ENCODE data around the gene C5orf34. TPM values are rescaled to one million over a fixed set of nuclear protein-coding genes. Genes with fewer than 3 reads are reported as not detected.
A peak's percentile ranks its signal among the peaks of the same experiment; 100 is the strongest.

C5orf34 gene
- total and polyA plus RNA-seq, 8 donors: 0.22 to 0.56 (median 0.37) TPM

DNA sequence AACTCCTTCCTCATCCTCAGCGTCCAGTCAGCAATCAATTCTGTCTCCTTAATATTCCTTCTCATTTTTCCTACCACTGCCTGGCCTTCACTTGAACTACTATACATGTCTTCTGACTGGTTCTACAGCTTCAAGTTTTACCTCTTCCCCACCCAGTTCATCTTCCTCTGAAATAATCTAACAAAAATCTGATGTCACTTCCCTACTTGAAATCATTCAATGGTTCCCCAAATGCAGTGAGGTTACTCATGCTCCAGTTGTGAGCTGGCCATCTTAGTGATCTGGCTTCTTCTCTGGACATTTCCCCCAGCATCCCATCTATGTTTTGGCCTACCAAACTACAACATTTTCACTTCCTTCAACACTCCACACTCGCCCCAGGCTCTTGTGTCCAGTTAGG lies 16.4 kb downstream of the C5orf34 start:
- ATAC-seq (no peak), FAIRE-seq (no peak)
- H3K27me3 ChIP-seq: no peaks in the 10 kb centered on the region

DNA sequence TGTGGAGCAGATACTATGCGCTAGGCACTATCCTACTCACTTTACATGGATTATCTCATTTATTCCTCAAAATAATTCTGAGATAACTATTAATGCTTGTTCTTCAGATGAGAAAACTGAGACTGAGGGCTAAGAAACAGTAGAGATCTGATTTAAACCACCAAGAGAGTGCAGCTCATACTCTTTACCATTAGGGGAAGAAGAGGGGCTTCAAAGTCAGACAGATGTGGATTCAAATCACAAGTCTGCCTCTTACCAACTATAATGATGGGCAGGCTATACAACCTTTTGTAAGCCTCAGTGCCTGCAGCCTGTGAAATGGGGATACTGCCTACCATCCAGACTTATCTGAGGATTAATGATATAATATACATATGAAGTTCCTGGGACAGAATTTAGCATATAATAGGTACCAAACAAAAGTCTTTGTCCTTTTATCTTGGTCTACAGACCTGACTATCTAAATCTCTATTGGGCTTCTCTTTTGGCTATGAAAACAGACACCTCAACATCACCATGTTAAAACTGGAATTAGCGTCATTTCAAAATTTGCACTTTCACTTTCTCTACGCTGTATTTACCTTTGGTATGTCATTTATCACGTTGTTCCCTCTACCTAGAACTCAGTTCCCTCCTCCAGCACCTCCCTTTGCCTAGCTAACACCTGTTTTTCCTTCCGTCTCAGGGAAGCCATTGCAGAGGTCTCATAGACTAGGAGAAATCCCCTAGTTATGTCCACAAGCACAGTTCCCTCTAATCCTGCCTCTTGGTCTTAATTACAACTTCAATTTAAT lies 17.4 kb downstream of the C5orf34 start:
- FAIRE-seq (no peak), ATAC-seq (peak; percentile 77 to 96 (median 86)), DNase-seq (no peak)

More for the DNA sequence above, 16.4 kb downstream of the C5orf34 start:
- TF ChIP-seq, protein P1, sequence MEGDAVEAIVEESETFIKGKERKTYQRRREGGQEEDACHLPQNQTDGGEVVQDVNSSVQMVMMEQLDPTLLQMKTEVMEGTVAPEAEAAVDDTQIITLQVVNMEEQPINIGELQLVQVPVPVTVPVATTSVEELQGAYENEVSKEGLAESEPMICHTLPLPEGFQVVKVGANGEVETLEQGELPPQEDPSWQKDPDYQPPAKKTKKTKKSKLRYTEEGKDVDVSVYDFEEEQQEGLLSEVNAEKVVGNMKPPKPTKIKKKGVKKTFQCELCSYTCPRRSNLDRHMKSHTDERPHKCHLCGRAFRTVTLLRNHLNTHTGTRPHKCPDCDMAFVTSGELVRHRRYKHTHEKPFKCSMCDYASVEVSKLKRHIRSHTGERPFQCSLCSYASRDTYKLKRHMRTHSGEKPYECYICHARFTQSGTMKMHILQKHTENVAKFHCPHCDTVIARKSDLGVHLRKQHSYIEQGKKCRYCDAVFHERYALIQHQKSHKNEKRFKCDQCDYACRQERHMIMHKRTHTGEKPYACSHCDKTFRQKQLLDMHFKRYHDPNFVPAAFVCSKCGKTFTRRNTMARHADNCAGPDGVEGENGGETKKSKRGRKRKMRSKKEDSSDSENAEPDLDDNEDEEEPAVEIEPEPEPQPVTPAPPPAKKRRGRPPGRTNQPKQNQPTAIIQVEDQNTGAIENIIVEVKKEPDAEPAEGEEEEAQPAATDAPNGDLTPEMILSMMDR (IDR thresholded peaks at IDR 0.05): no peak
- no peak overlapping the region for H3K4me3 ChIP-seq
- H3K36me3 ChIP-seq: no peaks in the 10 kb centered on the region
- no peak overlapping the region for H3K27ac ChIP-seq
- no peak for DNase-seq
- WGBS, 2 donors: 69 to 87% methylated on average over 2 of the region's 2 CpGs
- H3K4me1 ChIP-seq: no peaks in the 10 kb centered on the region
- no peaks in the 10 kb centered on the region for H3K9me3 ChIP-seq
- intact Hi-C loops (cut with DNase I): no loop called here

DNA sequence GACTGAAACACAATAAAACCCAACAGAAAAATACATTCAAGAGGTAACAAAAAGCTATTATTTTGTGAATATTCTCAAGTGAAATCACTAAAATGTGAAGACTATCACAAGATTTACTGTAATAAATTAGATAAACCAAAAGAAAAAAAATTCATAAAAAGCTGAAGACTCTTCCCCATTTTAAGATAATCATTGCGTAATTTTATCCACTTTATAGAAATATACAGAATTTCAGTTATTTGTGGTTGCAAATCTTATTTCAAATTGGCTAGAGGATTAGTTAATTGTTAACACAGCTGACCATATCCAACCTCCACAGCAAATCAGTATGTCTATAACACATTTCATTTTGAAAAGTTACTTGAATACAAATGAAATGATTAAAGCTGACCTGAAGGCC lies 23.6 kb downstream of the C5orf34 start:
- Histone ChIP-seq H3K27ac (no peak overlapping the region), H3K36me3 (no peaks in the 10 kb centered on the region), H3K27me3 (no peaks in the 10 kb centered on the region), H3K9me3 (no peaks in the 10 kb centered on the region), H3K4me1 (no peaks in the 10 kb centered on the region), H3K4me3 (no peak overlapping the region)
- intact Hi-C loops (cut with DNase I): no loop called here
- ATAC-seq (no peak), FAIRE-seq (no peak), DNase-seq (no peak)
- 97 to 100% methylated on average over 1 of the region's 1 CpG for WGBS, 2 donors
- TF ChIP-seq, protein P1 (IDR thresholded peaks at IDR 0.05): no peak

More for the DNA sequence above, 17.4 kb downstream of the C5orf34 start:
- 45 to 51% methylated on average over 5 of the region's 5 CpGs for WGBS, 2 donors
- intact Hi-C loops (cut with DNase I): no loop called here
- H3K4me1 ChIP-seq: no peaks in the 10 kb centered on the region
- peak overlapping the region in 2 of 4 donors; percentile 18 for H3K4me3 ChIP-seq
- H3K27me3 ChIP-seq: no peaks in the 10 kb centered on the region
- no peaks in the 10 kb centered on the region for H3K9me3 ChIP-seq
- H3K36me3 ChIP-seq: no peaks in the 10 kb centered on the region
- H3K27ac ChIP-seq: no peak overlapping the region
- TF ChIP-seq, protein P1 (IDR thresholded peaks at IDR 0.05): no peak

DNA sequence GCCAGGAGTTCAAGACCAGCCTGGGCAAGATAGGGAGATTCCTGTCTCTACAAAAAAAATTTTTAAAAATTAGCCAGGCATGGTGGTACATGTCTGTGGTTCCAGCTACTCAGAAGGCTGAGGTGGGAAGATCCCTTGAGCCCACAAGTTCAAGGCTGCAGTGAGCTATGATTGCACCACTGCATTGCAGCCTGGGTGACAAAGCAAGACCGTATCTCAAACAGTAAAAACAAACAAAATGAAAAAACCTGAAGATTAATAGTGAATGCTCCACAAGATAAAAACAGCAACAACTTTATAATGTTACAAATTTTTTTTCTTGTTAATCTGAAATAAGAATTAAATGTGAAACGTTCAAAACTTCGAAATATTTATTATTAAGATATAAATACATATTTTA lies 28.6 kb downstream of the C5orf34 start:
- H3K4me3 ChIP-seq: no peak overlapping the region
- DNase-seq (no peak), FAIRE-seq (no peak), ATAC-seq (no peak)
- no peaks in the 10 kb centered on the region for H3K27me3 ChIP-seq
- TF ChIP-seq, protein P1 (IDR thresholded peaks at IDR 0.05): no peak
- no peaks in the 10 kb centered on the region for H3K36me3 ChIP-seq
- no peak overlapping the region for H3K27ac ChIP-seq
- H3K9me3 ChIP-seq: no peaks in the 10 kb centered on the region
- intact Hi-C loops (cut with DNase I): no loop called here
- WGBS, 2 donors: 64 to 72% methylated on average over 3 of the region's 3 CpGs
- H3K4me1 ChIP-seq: peaks cover 0 to 11% (median 0%) of the 10 kb centered on the region in 3 donors

DNA sequence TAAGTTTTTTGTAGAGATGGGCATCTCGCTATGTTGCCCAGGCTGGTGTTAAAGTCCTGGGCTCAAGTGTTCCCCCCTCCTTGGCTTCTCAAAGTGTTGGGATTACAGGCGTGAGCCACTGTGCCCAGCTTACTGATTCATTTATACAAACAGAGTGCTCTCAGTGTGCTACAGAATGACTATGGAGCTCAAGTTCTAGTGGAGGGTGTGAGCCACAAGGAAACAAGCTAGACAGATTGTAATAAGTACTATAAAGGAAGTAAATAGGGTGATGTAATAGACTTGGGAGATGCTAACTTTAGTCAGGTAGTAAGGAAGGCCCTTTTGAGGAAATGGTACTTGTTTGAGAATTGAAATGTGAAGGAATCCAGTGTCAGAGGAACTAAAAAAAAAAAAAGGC lies 29.5 kb downstream of the C5orf34 start:
- intact Hi-C loops (cut with DNase I): no loop called here
- FAIRE-seq (no peak), ATAC-seq (no peak), DNase-seq (no peak)
- Histone ChIP-seq H3K27me3 (no peaks in the 10 kb centered on the region), H3K27ac (no peak overlapping the region), H3K4me1 (peaks cover 0 to 11% (median 0%) of the 10 kb centered on the region in 3 donors), H3K9me3 (no peaks in the 10 kb centered on the region), H3K36me3 (no peaks in the 10 kb centered on the region), H3K4me3 (no peak overlapping the region)
- TF ChIP-seq, protein P1 (IDR thresholded peaks at IDR 0.05): no peak
- 93 to 98% methylated on average over 2 of the region's 2 CpGs for WGBS, 2 donors
